H9 (cell line): ENCODE data around the gene ADSS1. TPM values are rescaled to one million over a fixed set of nuclear protein-coding genes. Genes with fewer than 3 reads are reported as not detected.

Source experiments
- DNase-seq: peaks from one replicate; pipeline ENCODE4 v3.0.0-alpha.2; 2017
- H2AFZ ChIP-seq: one replicate; pipeline ENCODE4 v1.6.1; 2013; ENCODE audit warnings: mild to moderate bottlenecking, low read length, control low read depth, moderate library complexity
- H2AK5ac ChIP-seq: 2 replicates; pipeline ENCODE4 v1.6.1; 2013; ENCODE audit warnings: low read length, control low read depth, mixed read lengths; ENCODE audit not compliant: insufficient read length
- H2BK120ac ChIP-seq: one replicate; pipeline ENCODE4 v1.6.1; 2013; ENCODE audit warnings: low read depth, mild to moderate bottlenecking, low read length, control low read depth, inconsistent platforms; ENCODE audit not compliant: poor library complexity, severe bottlenecking
- H2BK12ac ChIP-seq: 2 replicates; pipeline ENCODE4 v1.6.1; 2013; ENCODE audit warnings: low read length, control low read depth, mixed read lengths, low read depth; ENCODE audit not compliant: insufficient read length
- H2BK15ac ChIP-seq: 2 replicates; pipeline ENCODE4 v1.6.1; 2013; ENCODE audit warnings: low read depth, low read length, control low read depth
- H2BK20ac ChIP-seq: one replicate; pipeline ENCODE4 v1.6.1; 2013; ENCODE audit warnings: low read depth, mild to moderate bottlenecking, low read length, control low read depth, inconsistent platforms; ENCODE audit not compliant: poor library complexity, severe bottlenecking
- H2BK5ac ChIP-seq: 2 replicates; pipeline ENCODE4 v1.6.1; 2013; ENCODE audit warnings: low read length, control low read depth, mixed read lengths; ENCODE audit not compliant: insufficient read length
- H3K14ac ChIP-seq: 2 replicates; pipeline ENCODE4 v1.6.1; 2013; ENCODE audit warnings: low read length, control low read depth; ENCODE audit not compliant: insufficient read depth
- H3K18ac ChIP-seq: 2 replicates; pipeline ENCODE4 v1.6.1; 2013; ENCODE audit warnings: low read depth, mild to moderate bottlenecking, mixed read lengths, low read length, control low read depth; ENCODE audit not compliant: insufficient read length
- H3K23ac ChIP-seq: 2 replicates; pipeline ENCODE4 v1.6.1; 2013; ENCODE audit warnings: low read length, control low read depth, mixed read lengths, low read depth; ENCODE audit not compliant: insufficient read length
- H3K23me2 ChIP-seq: 2 replicates; pipeline ENCODE4 v1.6.1; 2013; ENCODE audit warnings: low read depth, mild to moderate bottlenecking, mixed read lengths, low read length, control low read depth; ENCODE audit not compliant: insufficient read length, poor library complexity, severe bottlenecking
- H3K27ac ChIP-seq: 2 replicates; pipeline ENCODE4 v1.5.1; 2013; ENCODE audit warnings: low read length, control low read depth, mixed read lengths, low read depth; ENCODE audit not compliant: insufficient read length
- H3K27me3 ChIP-seq: 2 replicates; pipeline ENCODE4 v1.6.1; 2013; ENCODE audit warnings: low read length, control low read depth, inconsistent platforms; ENCODE audit not compliant: insufficient read depth
- H3K4ac ChIP-seq: 2 replicates; pipeline ENCODE4 v1.6.1; 2013; ENCODE audit warnings: low read depth, mild to moderate bottlenecking, control low read depth, inconsistent platforms, low read length, moderate library complexity
- H3K4me1 ChIP-seq: 2 replicates; pipeline ENCODE4 v1.6.1; 2013; ENCODE audit warnings: low read length, control low read depth, inconsistent platforms; ENCODE audit not compliant: insufficient read depth
- H3K4me2 ChIP-seq: 2 replicates; pipeline ENCODE4 v1.6.1; 2013; ENCODE audit warnings: low read length, control low read depth, mixed read lengths; ENCODE audit not compliant: insufficient read length, insufficient read depth
- H3K56ac ChIP-seq: 2 replicates; pipeline ENCODE4 v1.6.1; 2013; ENCODE audit warnings: low read depth, mild to moderate bottlenecking, mixed read lengths, low read length, control low read depth; ENCODE audit not compliant: insufficient read length
- H3K79me1 ChIP-seq: 2 replicates; pipeline ENCODE4 v1.6.1; 2013; ENCODE audit warnings: low read depth, mild to moderate bottlenecking, moderate library complexity, low read length, control low read depth, inconsistent platforms; ENCODE audit not compliant: insufficient read depth, poor library complexity, severe bottlenecking
- H3K79me2 ChIP-seq: 2 replicates; pipeline ENCODE4 v1.6.1; 2013; ENCODE audit warnings: low read length, control low read depth, inconsistent platforms; ENCODE audit not compliant: insufficient read depth
- H3K9ac ChIP-seq: 2 replicates; pipeline ENCODE4 v1.6.1; 2013; ENCODE audit warnings: low read length, control low read depth, mixed read lengths; ENCODE audit not compliant: insufficient read length; ENCODE audit errors: extremely low read depth
- H3K9me3 ChIP-seq: one replicate; pipeline ENCODE4 v1.6.1; 2013; ENCODE audit warnings: low read depth, low read length, inconsistent platforms; ENCODE audit not compliant: control insufficient read depth
- H3T11ph ChIP-seq: one replicate; pipeline ENCODE4 v1.6.1; 2013; ENCODE audit warnings: mild to moderate bottlenecking, low read length, control low read depth, inconsistent platforms
- H4K20me1 ChIP-seq: one replicate; pipeline ENCODE4 v1.6.1; 2013; ENCODE audit not compliant: control insufficient read depth, insufficient read length, insufficient read depth
- H4K5ac ChIP-seq: 2 replicates; pipeline ENCODE4 v1.6.1; 2013; ENCODE audit warnings: low read depth, mild to moderate bottlenecking, mixed read lengths, low read length, control low read depth; ENCODE audit not compliant: insufficient read length
- H4K8ac ChIP-seq: replicated peaks from 2 replicates; pipeline ENCODE4 v1.6.1; 2013; ENCODE audit warnings: low read length, control low read depth, mixed read lengths, low read depth; ENCODE audit not compliant: insufficient read length
- H4K91ac ChIP-seq: 2 replicates; pipeline ENCODE4 v1.6.1; 2013; ENCODE audit warnings: low read depth, mild to moderate bottlenecking, moderate library complexity, mixed read lengths, low read length, control low read depth; ENCODE audit not compliant: insufficient read length
- H3K27ac Mint-ChIP-seq, 3 experiments: 2 replicates in 2 of 3; 3 replicates in 1 of 3; pipeline ENCODE4 v1.8.0; 2020 to 2021; ENCODE audit warnings: mixed read lengths in 3 of 3, mild to moderate bottlenecking in 1 of 3, moderate library complexity in 1 of 3
- H3K27me3 Mint-ChIP-seq: 2 replicates; pipeline ENCODE4 v1.8.0; 2021; ENCODE audit warnings: low read depth, mild to moderate bottlenecking, moderate library complexity, mixed read lengths
- H3K36me3 Mint-ChIP-seq, 3 experiments: 2 replicates in 2 of 3; 3 replicates in 1 of 3; pipeline ENCODE4 v1.8.0; 2020 to 2021; ENCODE audit warnings: low read depth in 3 of 3, mixed read lengths in 3 of 3; ENCODE audit not compliant: insufficient read depth in 1 of 3
- H3K4me1 Mint-ChIP-seq, 2 experiments: 2 replicates each; pipeline ENCODE4 v1.8.0; 2020; ENCODE audit warnings: mixed read lengths in 2 of 2
- H3K4me3 Mint-ChIP-seq, 2 experiments: 2 replicates in 1 of 2; 3 replicates in 1 of 2; pipeline ENCODE4 v1.8.0; 2020 to 2021; ENCODE audit warnings: mild to moderate bottlenecking in 2 of 2, mixed read lengths in 2 of 2, moderate library complexity in 1 of 2
- H3K9me3 Mint-ChIP-seq, 2 experiments: 2 replicates in 1 of 2; 3 replicates in 1 of 2; pipeline ENCODE4 v1.8.0; 2020; ENCODE audit warnings: mild to moderate bottlenecking in 2 of 2, mixed read lengths in 2 of 2, moderate library complexity in 1 of 2
- WGBS: extraction: QIAGEN DNeasy Blood & Tissue Kit; methylation state at CpG from one replicate; pipeline ENCODE4 v1.1.7; 2013; ENCODE audit warnings: missing lambda C conversion rate, low lambda C conversion rate, mixed read lengths; ENCODE audit not compliant: insufficient read length; ENCODE audit errors: extremely low coverage; 5-methylcytosine and 5-hydroxymethylcytosine counted together
- total RNA-seq: library from RNA; stranded (reverse); gene quantifications from 2 replicates; pipeline ENCODE4 v1.2.1, GENCODE V29; 2021
- TF ChIP-seq, protein P1 (sequence below): fragments of 200-600 bp; sonication (generic); conservative IDR thresholded peaks from 3 replicates; pipeline ENCODE4 v1.8.0; 2021; ENCODE audit warnings: antibody characterized with exemption, mild to moderate bottlenecking

ADSS1 gene
- total RNA-seq, 1 experiment from 2014 or later, result 8.5 TPM

GRCh38 chr14:104680056-104680805 is 43.8 kb upstream of the ADSS1 start:
- H3K4me3 Mint-ChIP-seq, result no peak overlapping the region; a peak in 1 of 5 replicates
- Histone ChIP-seq H3K9me3 (no peaks in the 10 kb centered on the region), H2BK120ac (no peak overlapping the region), H3K18ac (no peak overlapping the region), H4K5ac (no peak overlapping the region), H3K56ac (no peak overlapping the region), H3K27me3 (no peaks in the 10 kb centered on the region), H4K91ac (no peak overlapping the region), H4K20me1 (no peaks in the 10 kb centered on the region), H2BK12ac (no peak overlapping the region), H3K9ac (no peak overlapping the region), H3K4me1 (peaks cover 8% of the 10 kb centered on the region; the same call in 1 of the 2 replicates), H2BK5ac (no peak overlapping the region), H3K4me2 (no peak overlapping the region), H3K23ac (no peak overlapping the region), H2BK15ac (no peak overlapping the region), H3T11ph (no peak overlapping the region), H3K79me1 (no peaks in the 10 kb centered on the region), H4K8ac (no peak overlapping the region), H3K14ac (no peak overlapping the region), H3K4ac (no peak overlapping the region), H2AFZ (no peak overlapping the region), H3K23me2 (peaks cover 12% of the 10 kb centered on the region), H2AK5ac (no peak overlapping the region), H2BK20ac (no peak overlapping the region), H3K27ac (no peak overlapping the region), H3K79me2 (no peaks in the 10 kb centered on the region)
- TF ChIP-seq, protein P1, sequence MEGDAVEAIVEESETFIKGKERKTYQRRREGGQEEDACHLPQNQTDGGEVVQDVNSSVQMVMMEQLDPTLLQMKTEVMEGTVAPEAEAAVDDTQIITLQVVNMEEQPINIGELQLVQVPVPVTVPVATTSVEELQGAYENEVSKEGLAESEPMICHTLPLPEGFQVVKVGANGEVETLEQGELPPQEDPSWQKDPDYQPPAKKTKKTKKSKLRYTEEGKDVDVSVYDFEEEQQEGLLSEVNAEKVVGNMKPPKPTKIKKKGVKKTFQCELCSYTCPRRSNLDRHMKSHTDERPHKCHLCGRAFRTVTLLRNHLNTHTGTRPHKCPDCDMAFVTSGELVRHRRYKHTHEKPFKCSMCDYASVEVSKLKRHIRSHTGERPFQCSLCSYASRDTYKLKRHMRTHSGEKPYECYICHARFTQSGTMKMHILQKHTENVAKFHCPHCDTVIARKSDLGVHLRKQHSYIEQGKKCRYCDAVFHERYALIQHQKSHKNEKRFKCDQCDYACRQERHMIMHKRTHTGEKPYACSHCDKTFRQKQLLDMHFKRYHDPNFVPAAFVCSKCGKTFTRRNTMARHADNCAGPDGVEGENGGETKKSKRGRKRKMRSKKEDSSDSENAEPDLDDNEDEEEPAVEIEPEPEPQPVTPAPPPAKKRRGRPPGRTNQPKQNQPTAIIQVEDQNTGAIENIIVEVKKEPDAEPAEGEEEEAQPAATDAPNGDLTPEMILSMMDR, result no peak
- no peaks in the 10 kb centered on the region; a peak in 3 of 7 replicates for H3K36me3 Mint-ChIP-seq
- no peak for DNase-seq
- peaks cover 0 to 8% of the 10 kb centered on the region in 2 experiments; a peak in 2 of 5 replicates for H3K9me3 Mint-ChIP-seq
- no CpG with 5 or more reads among the region's 21 CpGs for WGBS
- peaks cover 55 to 66% of the 10 kb centered on the region in 2 experiments for H3K4me1 Mint-ChIP-seq
- peaks cover 14% of the 10 kb centered on the region for H3K27me3 Mint-ChIP-seq
- peak overlapping the region; percentile 55 to 96 (median 83); a peak in 6 of 7 replicates for H3K27ac Mint-ChIP-seq
